HUES64 (cell line): ENCODE measurements around the gene CLIC4.

Source experiments
- H3K27ac ChIP-seq: 2 replicates; pipeline ENCODE4 v1.7.0; 2013; ENCODE audit warnings: low read depth, low read length, inconsistent platforms
- H3K27me3 ChIP-seq: 2 replicates; pipeline ENCODE4 v1.6.1; 2013; ENCODE audit warnings: mild to moderate bottlenecking, low read length; ENCODE audit not compliant: insufficient read depth
- H3K36me3 ChIP-seq: 2 replicates; pipeline ENCODE4 v1.6.1; 2013; ENCODE audit warnings: mild to moderate bottlenecking, low read length; ENCODE audit not compliant: insufficient read depth
- H3K4me1 ChIP-seq: 2 replicates; pipeline ENCODE4 v1.6.1; 2013; ENCODE audit warnings: mild to moderate bottlenecking, low read length, moderate library complexity; ENCODE audit not compliant: insufficient read depth
- H3K4me3 ChIP-seq: 2 replicates; pipeline ENCODE4 v1.5.1; 2013; ENCODE audit warnings: mild to moderate bottlenecking, low read length, moderate library complexity
- H3K9ac ChIP-seq: 2 replicates; pipeline ENCODE4 v1.6.1; 2013; ENCODE audit warnings: mild to moderate bottlenecking, low read depth, low read length
- H3K9me3 ChIP-seq: 2 replicates; pipeline ENCODE4 v1.6.1; 2013; ENCODE audit warnings: low read depth, low read length; ENCODE audit not compliant: insufficient read depth
- WGBS: fragments of 150-250, 120-280 bp; methylation state at CpG from one replicate; pipeline ENCODE4 v1.1.7; 2013; ENCODE audit warnings: missing lambda C conversion rate; 5-methylcytosine and 5-hydroxymethylcytosine counted together

Gene CLIC4

DNA sequence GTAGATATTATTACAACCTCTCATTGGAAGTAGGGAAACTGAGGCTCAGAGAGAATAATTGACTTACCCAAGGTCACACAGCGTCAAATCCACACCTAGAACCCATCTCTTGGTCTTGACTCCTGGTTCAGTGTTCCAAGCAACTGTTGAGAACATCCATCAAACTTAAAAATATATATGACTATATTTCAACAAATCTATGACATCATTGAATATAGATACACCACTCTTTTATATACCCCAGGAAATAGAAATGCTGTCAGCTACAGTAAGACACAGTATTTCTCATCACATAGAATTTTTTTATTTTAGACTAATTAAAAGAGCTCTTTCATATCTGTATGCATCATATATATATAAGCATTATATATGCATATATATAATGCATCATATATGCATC lies 127.9 kb downstream of the CLIC4 start:
- Histone ChIP-seq H3K9ac (no peak overlapping the region), H3K9me3 (no peaks in the 10 kb centered on the region)

DNA sequence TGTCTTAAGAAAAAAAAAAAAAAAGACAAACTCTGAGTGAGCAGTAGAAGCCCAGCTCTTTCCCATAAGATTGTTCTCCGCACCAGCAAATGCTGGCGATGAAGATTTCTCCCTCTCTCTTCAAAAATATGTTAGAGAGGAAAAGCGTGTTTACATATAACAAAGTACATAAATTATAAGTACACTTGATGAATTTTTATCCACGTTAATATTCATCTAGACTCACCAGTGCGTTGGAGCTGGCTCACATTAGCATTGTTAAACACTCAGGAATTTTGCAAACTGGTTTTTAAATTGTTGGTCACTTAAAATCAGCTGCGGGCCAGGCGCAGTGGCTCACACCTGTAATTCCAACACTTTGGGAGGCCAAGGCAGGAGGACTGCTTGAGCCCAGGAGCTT lies 128.8 kb downstream of the CLIC4 start:
- no peaks in the 10 kb centered on the region for H3K9me3 ChIP-seq
- H3K4me1 ChIP-seq, result 0 out of 2 replicates have a peak, but pooled peaks cover 4% of the 10 kb centered on the region
- no peaks in the 10 kb centered on the region for H3K36me3 ChIP-seq
- H3K9ac ChIP-seq, result no peak overlapping the region
- H3K27me3 ChIP-seq, result no peaks in the 10 kb centered on the region
- H3K4me3 ChIP-seq, result no peak overlapping the region
- no peak overlapping the region for H3K27ac ChIP-seq
- 79% methylated on average over 4 of the region's 7 CpGs for WGBS

More for the DNA sequence above, 127.9 kb downstream of the CLIC4 start:
- Histone ChIP-seq H3K4me1 (0 out of 2 replicates have a peak, but pooled peaks cover 4% of the 10 kb centered on the region), H3K36me3 (no peaks in the 10 kb centered on the region), H3K4me3 (no peak overlapping the region), H3K27ac (no peak overlapping the region), H3K27me3 (no peaks in the 10 kb centered on the region)
- 90% methylated on average over 1 of the region's 1 CpG for WGBS

DNA sequence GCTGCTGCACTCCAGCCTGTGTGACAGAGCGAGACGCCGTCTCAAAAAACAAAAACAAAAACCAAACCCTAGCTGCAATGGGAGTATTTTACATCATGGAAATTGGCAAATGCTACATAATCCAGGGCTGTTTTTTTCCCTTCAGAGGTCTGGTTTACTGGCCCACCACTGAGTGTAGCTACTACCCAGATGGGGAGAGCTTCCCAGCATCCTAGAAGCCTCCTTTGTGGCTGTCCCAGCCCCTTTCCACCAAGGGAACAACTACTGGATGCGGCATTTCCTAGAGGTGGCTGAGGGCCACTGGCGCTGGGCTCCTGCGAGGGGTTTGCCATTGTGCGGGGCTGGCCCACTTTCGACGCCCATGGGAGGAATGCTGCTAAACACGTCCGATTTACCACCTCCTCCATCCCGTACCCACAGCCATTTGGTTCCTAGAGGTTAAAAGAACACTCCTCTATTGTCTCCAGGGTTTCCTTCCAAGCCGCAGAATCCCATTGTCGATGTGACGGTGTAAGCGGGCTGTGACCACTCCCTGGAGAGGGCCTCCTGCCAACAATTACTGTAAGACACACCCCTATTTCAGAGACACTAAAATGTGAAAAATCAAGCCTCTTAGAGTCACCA lies 129.5 kb downstream of the CLIC4 start:
- Histone ChIP-seq H3K27ac (no peak overlapping the region), H3K9ac (no peak overlapping the region), H3K4me3 (no peak overlapping the region), H3K36me3 (no peaks in the 10 kb centered on the region), H3K9me3 (no peaks in the 10 kb centered on the region), H3K4me1 (0 out of 2 replicates have a peak, but pooled peaks cover 4% of the 10 kb centered on the region), H3K27me3 (no peaks in the 10 kb centered on the region)
- WGBS, result 90% methylated on average over 16 of the region's 16 CpGs

DNA sequence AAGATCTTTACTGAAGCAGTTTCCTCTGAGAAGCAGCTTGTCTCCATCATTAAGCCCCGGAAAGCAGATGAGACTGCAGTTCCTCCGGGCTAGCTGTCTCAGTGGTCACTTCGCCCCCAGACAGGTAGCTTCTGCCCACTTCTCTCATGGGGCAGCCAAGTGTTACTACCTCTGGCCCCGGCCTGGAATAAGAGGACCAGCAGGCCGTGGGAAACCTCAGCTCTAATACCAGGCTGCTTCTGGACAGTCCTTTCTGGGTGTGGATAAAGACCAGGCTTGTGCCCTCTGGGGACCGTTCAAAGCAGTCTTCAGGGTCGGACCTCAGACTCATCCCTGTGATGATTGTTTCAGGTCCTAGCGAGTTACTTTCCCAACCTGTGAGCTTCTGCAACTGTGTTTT lies 130.0 kb downstream of the CLIC4 start:
- Histone ChIP-seq H3K9me3 (no peaks in the 10 kb centered on the region), H3K4me1 (0 out of 2 replicates have a peak, but pooled peaks cover 4% of the 10 kb centered on the region), H3K4me3 (no peak overlapping the region), H3K27me3 (no peaks in the 10 kb centered on the region), H3K36me3 (no peaks in the 10 kb centered on the region), H3K27ac (no peak overlapping the region), H3K9ac (no peak overlapping the region)
- 90% methylated on average over 8 of the region's 8 CpGs for WGBS

DNA sequence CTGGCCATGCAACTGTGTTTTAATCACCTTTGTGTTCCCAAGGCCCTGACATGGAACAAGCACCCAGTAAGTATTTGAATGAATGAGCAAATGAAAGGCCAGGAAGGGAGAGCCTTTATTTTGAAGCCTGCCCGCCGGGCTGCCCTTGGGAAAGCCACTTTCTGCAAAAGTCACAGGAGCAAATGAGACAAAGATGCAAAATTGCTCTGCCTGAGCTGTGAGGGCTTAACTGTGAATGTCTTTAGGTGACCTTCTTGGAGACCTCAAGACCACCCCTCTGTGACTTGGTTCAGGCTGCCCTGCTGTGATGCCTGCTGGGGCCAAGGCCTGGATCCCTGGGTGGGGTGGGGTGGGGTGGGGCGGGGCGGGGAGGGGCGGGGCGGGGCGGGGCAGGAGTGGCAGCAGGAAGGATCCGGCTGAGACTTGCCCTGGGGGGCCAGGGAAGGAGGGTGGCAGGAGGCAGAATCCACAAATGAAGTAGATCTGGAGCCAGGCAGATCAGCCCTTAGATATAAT lies 130.8 kb downstream of the CLIC4 start:
- Histone ChIP-seq H3K27ac (no peak overlapping the region), H3K27me3 (no peaks in the 10 kb centered on the region), H3K4me3 (no peak overlapping the region), H3K9ac (no peak overlapping the region), H3K9me3 (no peaks in the 10 kb centered on the region), H3K4me1 (0 out of 2 replicates have a peak, but pooled peaks cover 4% of the 10 kb centered on the region), H3K36me3 (no peaks in the 10 kb centered on the region)
- WGBS, result 65% methylated on average over 3 of the region's 8 CpGs

DNA sequence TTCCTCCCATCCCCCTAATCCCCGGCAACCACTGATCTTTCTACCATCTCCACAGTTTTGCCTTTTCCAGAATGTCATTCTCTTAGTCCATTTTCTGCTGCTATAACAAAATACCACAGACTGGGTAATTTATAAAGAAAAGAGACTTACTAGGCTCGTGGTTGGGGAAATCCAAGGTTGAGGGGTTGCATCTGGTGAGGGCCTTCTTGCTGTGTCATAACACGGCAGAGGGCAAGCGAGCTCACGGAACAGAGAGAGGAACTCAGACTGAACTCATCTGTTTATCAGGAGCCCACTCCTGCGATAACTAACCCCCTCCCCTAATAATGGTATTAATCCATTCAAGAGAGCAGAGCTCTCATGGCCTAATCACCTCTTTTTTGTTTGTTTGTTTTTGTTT lies 132.8 kb downstream of the CLIC4 start:
- Histone ChIP-seq H3K36me3 (no peaks in the 10 kb centered on the region), H3K4me1 (0 out of 2 replicates have a peak, but pooled peaks cover 4% of the 10 kb centered on the region), H3K4me3 (no peak overlapping the region), H3K27me3 (no peaks in the 10 kb centered on the region), H3K9ac (no peak overlapping the region), H3K9me3 (no peaks in the 10 kb centered on the region), H3K27ac (no peak overlapping the region)
- WGBS, result 94% methylated on average over 6 of the region's 6 CpGs

DNA sequence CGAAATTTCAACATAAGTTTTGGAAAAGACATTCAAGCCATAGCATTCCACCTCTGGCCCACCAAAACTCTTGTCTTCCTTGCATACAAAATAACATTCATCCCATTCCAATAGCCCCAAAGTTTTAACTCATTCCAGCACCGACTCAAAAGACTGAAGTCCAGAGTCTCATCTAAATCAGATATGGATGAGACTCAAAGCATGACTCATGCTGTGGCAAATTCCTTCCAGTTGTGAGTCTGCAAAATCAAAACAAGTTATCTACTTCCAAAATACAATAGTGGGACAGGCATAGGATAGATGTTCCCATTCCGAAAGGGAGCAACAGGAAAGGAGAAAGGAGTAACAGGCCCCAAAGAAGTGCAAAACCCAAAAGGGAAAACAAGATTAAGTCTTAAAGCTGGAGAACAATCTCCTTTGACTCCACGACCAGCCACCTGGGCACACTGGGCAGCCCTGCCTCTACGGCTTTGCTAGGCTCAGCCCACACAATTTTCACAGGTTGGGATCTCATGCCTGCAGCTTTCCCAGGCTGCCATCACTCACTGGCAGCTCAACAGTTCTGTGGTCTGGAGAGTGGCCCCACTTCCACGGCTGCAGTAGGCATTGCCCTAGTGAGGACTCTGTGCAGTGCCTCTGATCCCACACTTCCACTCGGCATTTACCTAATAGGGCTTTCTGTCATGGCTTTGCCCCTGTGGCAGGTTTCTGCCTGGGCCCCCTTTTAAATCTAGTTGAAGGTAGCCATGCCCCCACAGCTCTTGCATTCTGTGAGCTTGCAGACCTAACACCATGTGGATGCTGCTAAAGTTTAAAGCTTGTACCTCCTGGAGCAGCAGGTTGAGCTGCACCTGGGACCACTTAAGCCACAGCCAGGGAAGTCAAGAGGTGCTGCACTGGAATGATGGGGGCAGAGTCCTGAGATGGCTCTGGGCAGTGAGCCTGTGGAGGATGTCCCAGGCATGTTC lies 133.8 kb downstream of the CLIC4 start:
- Histone ChIP-seq H3K27ac (no peak overlapping the region), H3K36me3 (no peaks in the 10 kb centered on the region), H3K4me3 (no peak overlapping the region), H3K27me3 (no peaks in the 10 kb centered on the region), H3K4me1 (0 out of 2 replicates have a peak, but pooled peaks cover 4% of the 10 kb centered on the region), H3K9me3 (no peaks in the 10 kb centered on the region; the same call in 1 of the 2 replicates), H3K9ac (no peak overlapping the region)
- 86% methylated on average over 7 of the region's 7 CpGs for WGBS

DNA sequence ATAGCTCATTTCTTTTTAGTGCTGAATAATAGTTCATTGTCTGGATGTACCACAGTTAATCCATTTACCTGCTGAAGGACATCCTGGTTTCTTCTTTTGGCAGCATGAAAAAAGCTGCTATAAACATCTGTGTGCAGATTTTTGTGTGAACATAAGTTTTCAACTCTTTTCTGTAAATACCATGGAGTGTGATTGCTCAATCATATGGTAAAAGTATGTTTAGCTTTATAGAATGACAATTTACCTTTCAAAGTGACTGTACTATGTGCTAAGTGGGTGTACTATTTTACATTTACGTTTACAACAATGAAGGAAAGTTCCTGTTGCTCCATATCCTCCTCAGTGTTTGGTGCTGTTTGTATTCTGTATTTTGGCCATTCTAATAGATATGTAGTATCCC lies 135.8 kb downstream of the CLIC4 start:
- Histone ChIP-seq H3K9me3 (no peaks in the 10 kb centered on the region; the same call in 1 of the 2 replicates), H3K27ac (no peak overlapping the region), H3K27me3 (peaks cover 2% of the 10 kb centered on the region; the same call in 1 of the 2 replicates), H3K9ac (no peak overlapping the region), H3K36me3 (no peaks in the 10 kb centered on the region), H3K4me3 (no peak overlapping the region), H3K4me1 (no peaks in the 10 kb centered on the region)
- WGBS, result no CpG with 5 or more reads among the region's 1 CpG

DNA sequence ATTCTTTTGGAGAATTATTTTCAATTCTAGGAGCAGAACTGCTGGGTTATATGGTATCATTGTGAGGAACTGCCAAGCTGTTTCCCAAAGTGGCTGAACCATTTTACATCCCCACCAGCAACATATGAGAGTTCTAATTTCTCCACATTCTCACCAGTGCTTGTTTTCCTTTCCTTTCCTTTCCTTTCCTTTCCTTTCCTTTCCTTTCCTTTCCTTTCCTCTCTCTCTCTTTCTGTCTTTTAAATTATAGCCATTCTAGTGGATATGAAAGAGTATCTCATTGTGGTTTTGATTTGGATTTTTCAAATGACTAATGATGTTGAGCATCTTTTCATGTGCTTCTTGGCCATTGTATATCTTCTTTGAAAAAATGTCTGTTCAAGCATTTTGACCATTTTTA lies 139.5 kb downstream of the CLIC4 start:
- H3K27ac ChIP-seq, result no peak overlapping the region
- H3K27me3 ChIP-seq, result peaks cover 2% of the 10 kb centered on the region; the same call in 1 of the 2 replicates
- no peak overlapping the region for H3K9ac ChIP-seq
- no peaks in the 10 kb centered on the region for H3K4me1 ChIP-seq
- H3K36me3 ChIP-seq, result no peaks in the 10 kb centered on the region
- H3K9me3 ChIP-seq, result no peaks in the 10 kb centered on the region; the same call in 1 of the 2 replicates
- no peak overlapping the region for H3K4me3 ChIP-seq

DNA sequence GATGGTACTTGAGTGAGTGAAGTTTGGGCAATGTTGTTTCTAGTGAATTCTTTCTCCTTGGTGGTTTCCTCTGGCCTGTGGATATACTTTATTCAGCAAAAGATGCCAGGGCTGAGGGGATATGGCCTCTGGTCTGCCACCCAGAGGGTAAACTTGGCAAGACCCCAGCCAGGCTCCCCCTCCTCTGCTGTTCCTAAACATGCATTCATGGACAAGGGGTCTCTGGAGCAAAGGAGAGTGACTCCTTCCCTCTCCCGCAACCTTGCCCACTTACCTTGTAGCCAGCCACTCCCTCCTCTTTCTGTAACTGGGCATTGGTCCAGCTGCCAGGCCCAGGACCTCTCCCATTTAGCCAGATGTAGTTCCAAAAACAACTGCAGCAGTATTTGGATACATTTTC lies 141.0 kb downstream of the CLIC4 start:
- WGBS, result 91% methylated on average over 1 of the region's 1 CpG
- H3K4me3 ChIP-seq, result no peak overlapping the region
- H3K4me1 ChIP-seq, result no peaks in the 10 kb centered on the region
- H3K27me3 ChIP-seq, result peaks cover 2% of the 10 kb centered on the region; the same call in 1 of the 2 replicates
- H3K9ac ChIP-seq, result no peak overlapping the region
- H3K36me3 ChIP-seq, result no peaks in the 10 kb centered on the region
- H3K9me3 ChIP-seq, result peaks cover 4% of the 10 kb centered on the region
- H3K27ac ChIP-seq, result no peak overlapping the region
